Activated CD8-positive, alpha-beta memory T cell treated with anti-CD3 and anti-CD28 coated beads, Interleukin-2, amount 10 ng/mL, durations not matched to agents 7 days and 5 days (primary cell): ENCODE data around the gene ELAVL4. TPM values are rescaled to one million over a fixed set of nuclear protein-coding genes. Genes with fewer than 3 reads are reported as not detected.
"Not testable (repeated sequence)": the region's sequence is repeated elsewhere in the genome, so short reads cannot be mapped to it uniquely, and the experiment has no call there.

Source experiments
- ATAC-seq: fragments of 150-1000 bp; cut with Tn5 transposase; one replicate; pipeline ENCODE4 v1.10.0; 2021; ENCODE audit warnings: moderate library complexity
- CTCF ChIA-PET: fragments of 350-600 bp; sonication (Branson Sonifier 250); formaldehyde crosslinking; loops from one replicate; lab custom pipeline; 2021; ENCODE audit warnings: antibody characterized with exemption; lab: Charles Lee
- DNase-seq: peaks from one replicate; pipeline ENCODE4 v3.0.0-alpha.2; 2020
- H3K27ac Mint-ChIP-seq: one replicate; pipeline ENCODE4 v1.8.0; 2021; ENCODE audit warnings: mild to moderate bottlenecking, mixed read lengths
- H3K27me3 Mint-ChIP-seq: one replicate; pipeline ENCODE4 v1.8.0; 2021; ENCODE audit warnings: mixed read lengths
- H3K36me3 Mint-ChIP-seq: one replicate; pipeline ENCODE4 v1.8.0; 2021; ENCODE audit warnings: mild to moderate bottlenecking, mixed read lengths
- H3K4me1 Mint-ChIP-seq: one replicate; pipeline ENCODE4 v1.8.0; 2021; ENCODE audit warnings: mixed read lengths
- H3K4me3 Mint-ChIP-seq: one replicate; pipeline ENCODE4 v1.8.0; 2021; ENCODE audit warnings: mild to moderate bottlenecking, moderate library complexity, mixed read lengths
- H3K9me3 Mint-ChIP-seq: one replicate; pipeline ENCODE4 v1.8.0; 2022; ENCODE audit warnings: low read depth, mixed read lengths
- total RNA-seq, 2 experiments: library from RNA; stranded (reverse); gene quantifications; one replicate each; pipeline ENCODE4 v1.2.3, GENCODE V29; 2021

ELAVL4 gene
- total RNA-seq, 2 experiments from 2014 or later: not detected

- Mint-ChIP-seq H3K27ac (no peak overlapping the region), H3K4me1 (no peaks in the 10 kb centered on the region), H3K9me3 (no peaks in the 10 kb centered on the region), H3K27me3 (no peaks in the 10 kb centered on the region), H3K36me3 (no peaks in the 10 kb centered on the region), H3K4me3 (no peak overlapping the region)
- DNase-seq (no peak), ATAC-seq (no peak)
- CTCF ChIA-PET: no interaction called here
Observed at GRCh38 chr1:50139339-50140181, 30.8 kb downstream of the ELAVL4 start.

- Mint-ChIP-seq H3K27ac (no peak overlapping the region), H3K27me3 (no peaks in the 10 kb centered on the region), H3K4me3 (no peak overlapping the region), H3K36me3 (no peaks in the 10 kb centered on the region), H3K4me1 (no peaks in the 10 kb centered on the region), H3K9me3 (no peaks in the 10 kb centered on the region)
- DNase-seq: no peak
- ATAC-seq: no peak
- CTCF ChIA-PET: no interaction called here
Observed at GRCh38 chr1:50140182-50140447, 31.4 kb downstream of the ELAVL4 start.

- CTCF ChIA-PET: no interaction called here
- Mint-ChIP-seq H3K4me1 (no peaks in the 10 kb centered on the region), H3K4me3 (no peak overlapping the region), H3K36me3 (no peaks in the 10 kb centered on the region), H3K9me3 (no peaks in the 10 kb centered on the region), H3K27ac (no peak overlapping the region), H3K27me3 (no peaks in the 10 kb centered on the region)
- ATAC-seq: no peak
- DNase-seq: no peak
Observed at GRCh38 chr1:50147191-50147850, 38.6 kb downstream of the ELAVL4 start.

GRCh38 chr1:50148142-50148923 is 39.6 kb downstream of the ELAVL4 start:
- CTCF ChIA-PET: no interaction called here
- no peaks in the 10 kb centered on the region for H3K4me1 Mint-ChIP-seq
- ATAC-seq (no peak), DNase-seq (no peak)
- no peaks in the 10 kb centered on the region for H3K36me3 Mint-ChIP-seq
- no peak overlapping the region for H3K27ac Mint-ChIP-seq
- H3K9me3 Mint-ChIP-seq: no peaks in the 10 kb centered on the region
- H3K4me3 Mint-ChIP-seq: no peak overlapping the region
- H3K27me3 Mint-ChIP-seq: no peaks in the 10 kb centered on the region

GRCh38 chr1:50152236-50152635 is 43.5 kb downstream of the ELAVL4 start:
- Mint-ChIP-seq H3K9me3 (no peaks in the 10 kb centered on the region), H3K4me1 (no peaks in the 10 kb centered on the region), H3K4me3 (no peak overlapping the region), H3K27ac (no peak overlapping the region), H3K36me3 (no peaks in the 10 kb centered on the region), H3K27me3 (no peaks in the 10 kb centered on the region)
- CTCF ChIA-PET: no interaction called here
- no peak for ATAC-seq
- DNase-seq: no peak

GRCh38 chr1:50155541-50155940 is 46.8 kb downstream of the ELAVL4 start:
- ATAC-seq (no peak), DNase-seq (no peak)
- Mint-ChIP-seq H3K4me1 (no peaks in the 10 kb centered on the region), H3K4me3 (no peak overlapping the region), H3K27ac (no peak overlapping the region), H3K9me3 (no peaks in the 10 kb centered on the region), H3K27me3 (no peaks in the 10 kb centered on the region), H3K36me3 (no peaks in the 10 kb centered on the region)
- CTCF ChIA-PET: no interaction called here

GRCh38 chr1:50156241-50157010 is 47.7 kb downstream of the ELAVL4 start:
- no peak overlapping the region for H3K27ac Mint-ChIP-seq

GRCh38 chr1:50157306-50157941 is 48.7 kb downstream of the ELAVL4 start:
- H3K9me3 Mint-ChIP-seq: no peaks in the 10 kb centered on the region
- H3K27me3 Mint-ChIP-seq: no peaks in the 10 kb centered on the region
- no peak overlapping the region for H3K27ac Mint-ChIP-seq
- no peaks in the 10 kb centered on the region for H3K4me1 Mint-ChIP-seq
- no peak for DNase-seq
- H3K4me3 Mint-ChIP-seq: no peak overlapping the region
- no peaks in the 10 kb centered on the region for H3K36me3 Mint-ChIP-seq
- ATAC-seq: no peak
- CTCF ChIA-PET: no interaction called here

More at GRCh38 chr1:50156241-50157010, 47.7 kb downstream of the ELAVL4 start:
- H3K4me3 Mint-ChIP-seq: no peak overlapping the region
- H3K4me1 Mint-ChIP-seq: no peaks in the 10 kb centered on the region
- DNase-seq (no peak), ATAC-seq (no peak)
- H3K9me3 Mint-ChIP-seq: no peaks in the 10 kb centered on the region
- no peaks in the 10 kb centered on the region for H3K27me3 Mint-ChIP-seq
- CTCF ChIA-PET: no interaction called here
- no peaks in the 10 kb centered on the region for H3K36me3 Mint-ChIP-seq

GRCh38 chr1:50158421-50158820 is 49.7 kb downstream of the ELAVL4 start:
- no peaks in the 10 kb centered on the region for H3K27me3 Mint-ChIP-seq
- ATAC-seq: no peak
- DNase-seq: no peak

GRCh38 chr1:50163680-50164079 is 55.0 kb downstream of the ELAVL4 start:
- no peaks in the 10 kb centered on the region for H3K36me3 Mint-ChIP-seq
- DNase-seq (no peak), ATAC-seq (no peak)
- H3K4me1 Mint-ChIP-seq: no peaks in the 10 kb centered on the region
- no peaks in the 10 kb centered on the region for H3K9me3 Mint-ChIP-seq
- H3K4me3 Mint-ChIP-seq: no peak overlapping the region
- CTCF ChIA-PET: no interaction called here
- H3K27me3 Mint-ChIP-seq: no peaks in the 10 kb centered on the region
- no peak overlapping the region for H3K27ac Mint-ChIP-seq

More at GRCh38 chr1:50158421-50158820, 49.7 kb downstream of the ELAVL4 start:
- Mint-ChIP-seq H3K4me1 (no peaks in the 10 kb centered on the region), H3K27ac (no peak overlapping the region), H3K4me3 (no peak overlapping the region), H3K9me3 (no peaks in the 10 kb centered on the region), H3K36me3 (no peaks in the 10 kb centered on the region)
- CTCF ChIA-PET: no interaction called here

- H3K4me3 Mint-ChIP-seq, H3K4me1 Mint-ChIP-seq, H3K27ac Mint-ChIP-seq, H3K36me3 Mint-ChIP-seq, DNase-seq, H3K27me3 Mint-ChIP-seq, ATAC-seq, H3K9me3 Mint-ChIP-seq: not testable (repeated sequence)
- CTCF ChIA-PET: interaction anchor here (1.2 kb wide), 1 partner anchor 9 kb away, joined by 3 read pairs; no protein-coding TSS in a partner anchor
Observed at GRCh38 chr1:50166351-50166750, 57.6 kb downstream of the ELAVL4 start.

- H3K27me3 Mint-ChIP-seq: peaks cover 2% of the 10 kb centered on the region
- DNase-seq: no peak
- CTCF ChIA-PET: no interaction called here
Observed at GRCh38 chr1:50172299-50172698, 63.6 kb downstream of the ELAVL4 start.

GRCh38 chr1:50174101-50174500 is 65.4 kb downstream of the ELAVL4 start:
- Mint-ChIP-seq H3K4me3 (no peak overlapping the region), H3K36me3 (no peaks in the 10 kb centered on the region), H3K4me1 (no peaks in the 10 kb centered on the region), H3K27ac (no peak overlapping the region), H3K9me3 (no peaks in the 10 kb centered on the region), H3K27me3 (peaks cover 4% of the 10 kb centered on the region)
- ATAC-seq (no peak), DNase-seq (no peak)
- CTCF ChIA-PET: no interaction called here

More at GRCh38 chr1:50172299-50172698, 63.6 kb downstream of the ELAVL4 start:
- ATAC-seq: no peak
- H3K9me3 Mint-ChIP-seq: no peaks in the 10 kb centered on the region
- no peak overlapping the region for H3K4me3 Mint-ChIP-seq
- H3K36me3 Mint-ChIP-seq: no peaks in the 10 kb centered on the region
- no peak overlapping the region for H3K27ac Mint-ChIP-seq
- H3K4me1 Mint-ChIP-seq: no peaks in the 10 kb centered on the region
